HG02759 (cell line): ENCODE measurements around the gene EVPL.

Source experiments
- ATAC-seq: cut with Tn5 transposase; IDR thresholded peaks from one replicate; pipeline ENCODE4 v1.9.1; 2021; ENCODE audit warnings: mild to moderate bottlenecking, moderate library complexity; ENCODE audit not compliant: unreplicated experiment

EVPL gene

DNA sequence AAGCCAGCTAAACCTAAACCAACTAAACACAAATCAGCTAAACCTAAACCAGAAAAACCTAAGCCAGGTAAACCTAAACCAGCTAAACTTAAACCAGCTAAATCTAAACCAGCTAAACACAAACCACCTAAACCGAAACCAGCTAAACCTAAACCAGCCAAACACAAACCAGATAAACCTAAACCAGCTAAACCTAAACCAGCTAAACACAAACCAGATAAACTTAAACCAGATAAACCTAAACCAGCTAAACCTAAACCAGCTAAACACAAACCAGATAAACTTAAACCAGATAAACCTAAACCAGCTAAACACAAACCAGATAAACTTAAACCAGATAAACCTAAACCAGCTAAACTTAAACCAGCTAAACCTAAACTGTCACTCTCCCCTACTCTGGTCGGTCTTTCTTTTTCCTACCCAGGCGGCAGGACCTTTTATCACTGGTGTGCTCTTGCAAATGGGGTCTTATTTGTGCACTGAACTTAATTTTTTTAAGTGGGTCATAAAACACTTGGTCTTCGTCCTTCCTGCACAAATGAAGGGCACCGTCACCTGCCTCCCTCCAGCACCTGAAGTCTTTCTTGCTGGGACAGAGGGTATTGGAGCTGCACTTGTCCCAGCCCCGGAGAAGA, 7.2 kb downstream of the EVPL start:
- ATAC-seq: no peak

- ATAC-seq: no peak
Observed at GRCh38 chr17:76018801-76019200, 8.3 kb downstream of the EVPL start.

DNA sequence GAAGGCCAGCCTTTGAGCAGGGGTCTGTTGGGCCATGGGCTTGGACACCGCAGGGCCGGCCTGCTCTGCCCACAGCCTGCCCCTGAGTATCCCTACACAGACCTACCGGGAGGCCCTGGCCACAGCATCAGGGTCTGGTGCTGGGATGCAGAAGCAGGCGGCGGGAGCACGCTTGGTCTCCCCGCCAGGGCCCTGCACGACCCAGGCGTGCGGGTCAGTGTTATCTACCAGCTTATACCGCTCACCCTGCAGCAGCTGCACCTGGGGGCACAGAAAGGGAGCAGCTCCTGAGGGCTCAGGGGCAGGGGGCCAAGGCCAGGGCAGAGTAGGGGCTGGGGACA, 8.8 kb downstream of the EVPL start:
- no peak for ATAC-seq

GRCh38 chr17:76017481-76018339, 9.4 kb downstream of the EVPL start:
- no peak for ATAC-seq

DNA sequence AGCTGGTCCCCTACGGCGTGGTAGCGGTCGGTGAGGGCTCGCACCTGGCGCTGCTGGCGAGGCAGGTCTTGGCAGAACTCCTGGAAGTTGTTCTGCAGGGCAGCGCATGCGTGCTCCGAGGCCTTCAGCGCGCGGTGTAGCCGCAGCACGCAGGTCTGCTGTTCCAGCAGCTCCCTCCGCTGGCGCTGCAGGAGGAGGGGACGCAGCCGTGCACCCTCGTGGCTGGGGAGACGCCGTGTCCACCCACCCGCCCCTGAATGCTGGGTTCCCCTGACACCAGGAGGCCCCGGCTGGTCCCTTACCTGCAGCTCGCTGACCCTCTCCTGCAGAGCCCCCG, 12.2 kb downstream of the EVPL start:
- ATAC-seq: no peak

- no peak for ATAC-seq
Observed at GRCh38 chr17:76014100-76014924, 12.8 kb downstream of the EVPL start.

DNA sequence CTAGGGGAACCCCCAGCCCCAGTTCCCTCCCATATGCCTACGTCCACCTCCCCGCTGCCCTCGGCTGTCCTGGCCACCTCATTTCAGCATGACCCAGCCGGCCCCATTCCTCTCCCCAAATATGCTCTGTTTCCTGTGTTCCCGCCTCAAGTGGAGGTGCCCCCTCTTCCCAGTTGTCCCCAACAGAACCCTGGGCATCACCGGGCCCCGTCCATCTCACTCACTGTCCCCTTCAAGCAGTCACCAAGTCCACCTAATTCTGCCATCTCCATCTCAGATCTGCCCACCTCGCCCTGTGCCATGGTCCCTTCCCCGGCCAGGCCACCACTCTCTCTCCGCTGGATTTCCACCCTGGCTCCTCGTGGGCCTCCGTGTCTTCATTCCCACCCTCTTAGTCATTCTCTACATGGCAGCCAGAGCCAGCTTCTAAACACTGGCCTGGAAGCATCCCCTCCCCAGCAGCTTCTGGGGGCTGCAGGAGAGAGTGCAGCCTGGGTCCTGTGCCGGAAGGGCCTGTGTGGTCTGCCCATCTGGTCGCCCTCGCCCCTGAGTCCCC, 13.7 kb downstream of the EVPL start:
- no peak for ATAC-seq

DNA sequence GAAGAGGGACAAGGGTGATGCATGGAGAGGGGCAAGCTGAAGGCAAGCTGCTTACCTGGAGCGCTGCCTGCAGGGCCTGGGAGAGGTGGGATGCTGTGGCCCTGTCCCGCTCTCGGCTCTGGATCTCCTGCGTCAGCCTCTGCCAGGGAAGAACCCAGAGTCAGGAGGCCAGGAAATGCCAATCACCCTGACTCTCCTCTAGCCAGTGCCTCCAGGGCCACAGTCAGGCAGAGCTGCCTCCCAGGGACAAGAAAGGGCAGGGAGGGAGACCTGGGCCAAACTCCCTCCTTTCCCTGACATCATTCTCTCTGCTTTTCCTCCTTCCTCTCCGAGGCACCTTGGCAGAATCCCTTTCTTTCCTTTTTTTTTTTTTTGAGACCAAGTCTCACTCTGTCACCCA, 15.2 kb downstream of the EVPL start:
- ATAC-seq: no peak

GRCh38 chr17:76009969-76010661, 17.0 kb downstream of the EVPL start:
- ATAC-seq: no peak

DNA sequence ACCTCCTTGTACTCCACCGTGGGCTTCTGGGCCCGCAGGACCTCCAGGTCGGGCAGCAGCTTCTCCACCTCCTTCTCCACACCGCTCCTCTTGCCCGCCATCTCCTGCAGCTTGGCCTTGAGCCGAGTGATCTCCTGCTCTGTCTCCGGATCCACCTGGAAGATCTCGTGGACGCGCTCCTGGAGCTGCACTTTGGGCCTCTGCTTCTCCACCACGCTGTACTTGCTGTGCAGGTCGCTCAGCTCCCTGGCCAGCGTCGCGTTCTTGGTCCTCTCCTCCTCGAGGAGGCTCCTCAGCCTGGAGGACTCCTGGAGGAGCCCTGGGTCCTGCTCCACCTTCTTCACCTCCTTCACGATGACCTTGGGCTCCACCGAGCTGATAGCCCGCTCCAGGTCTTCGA, 17.7 kb downstream of the EVPL start:
- no peak for ATAC-seq

DNA sequence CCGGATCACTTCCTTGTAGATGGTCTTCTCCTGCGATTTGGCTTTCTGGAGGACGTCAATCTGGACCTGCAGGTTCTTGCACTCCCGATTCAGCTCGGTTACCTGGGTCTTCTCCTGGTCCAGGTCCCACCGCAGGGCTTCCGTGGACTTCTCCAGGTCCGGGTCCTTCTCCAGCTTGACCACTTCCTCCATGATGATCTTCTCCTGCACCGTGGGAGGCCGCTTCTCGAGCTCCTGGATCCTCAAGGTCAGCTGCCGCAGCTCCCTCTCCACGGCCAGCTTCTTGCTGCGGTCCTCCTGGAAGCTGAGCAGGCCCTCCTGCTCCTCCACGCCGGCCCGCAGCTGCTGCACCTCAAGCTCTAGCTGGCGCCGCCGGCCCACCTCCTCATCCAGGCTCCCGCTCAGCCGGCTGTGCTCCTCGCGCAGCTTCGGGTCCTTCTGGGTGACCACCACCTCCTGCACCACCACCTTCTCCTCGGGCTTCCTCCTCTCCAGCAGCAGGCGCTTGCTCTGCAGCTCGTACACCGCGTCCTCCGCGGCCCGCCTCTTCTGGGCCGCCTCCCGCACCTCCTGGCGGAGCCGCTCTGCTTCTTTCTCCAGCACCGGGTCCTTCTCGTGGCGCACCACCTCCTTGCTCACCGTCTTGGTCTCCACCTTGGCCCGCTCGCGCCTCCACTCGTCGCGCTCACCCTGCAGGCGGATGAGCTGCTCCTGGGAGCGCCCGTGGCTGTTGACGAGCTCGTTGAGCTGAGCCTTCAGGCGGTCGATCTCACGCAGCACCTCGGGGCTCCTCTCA, 18.3 kb downstream of the EVPL start:
- no peak for ATAC-seq

DNA sequence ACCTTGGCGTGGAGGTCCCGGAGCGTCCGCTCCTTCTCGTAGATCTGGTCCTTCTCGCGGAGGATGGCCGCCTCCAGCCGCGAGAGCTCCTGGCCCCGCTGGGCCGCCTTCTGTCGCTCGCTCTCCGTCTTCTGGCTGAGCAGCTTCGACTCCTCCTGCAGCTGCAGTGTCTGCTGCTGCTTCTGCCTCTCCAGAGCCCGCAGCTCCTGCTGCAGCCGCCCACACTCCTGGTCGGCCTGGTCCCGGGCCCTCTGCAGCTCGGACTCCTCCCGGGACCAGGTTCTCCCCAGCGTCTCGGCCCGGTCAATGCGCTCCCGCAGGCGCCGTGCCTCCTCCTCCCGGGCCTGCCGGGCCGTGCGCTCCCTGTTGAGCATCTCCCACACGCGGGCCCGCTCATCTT, 18.9 kb downstream of the EVPL start:
- ATAC-seq: no peak

- ATAC-seq: no peak
Observed at GRCh38 chr17:76007850-76008165, 19.3 kb downstream of the EVPL start.

GRCh38 chr17:76007131-76007849, 19.8 kb downstream of the EVPL start:
- no peak for ATAC-seq

- no peak for ATAC-seq
Observed at GRCh38 chr17:76005263-76006149, 21.6 kb downstream of the EVPL start.

DNA sequence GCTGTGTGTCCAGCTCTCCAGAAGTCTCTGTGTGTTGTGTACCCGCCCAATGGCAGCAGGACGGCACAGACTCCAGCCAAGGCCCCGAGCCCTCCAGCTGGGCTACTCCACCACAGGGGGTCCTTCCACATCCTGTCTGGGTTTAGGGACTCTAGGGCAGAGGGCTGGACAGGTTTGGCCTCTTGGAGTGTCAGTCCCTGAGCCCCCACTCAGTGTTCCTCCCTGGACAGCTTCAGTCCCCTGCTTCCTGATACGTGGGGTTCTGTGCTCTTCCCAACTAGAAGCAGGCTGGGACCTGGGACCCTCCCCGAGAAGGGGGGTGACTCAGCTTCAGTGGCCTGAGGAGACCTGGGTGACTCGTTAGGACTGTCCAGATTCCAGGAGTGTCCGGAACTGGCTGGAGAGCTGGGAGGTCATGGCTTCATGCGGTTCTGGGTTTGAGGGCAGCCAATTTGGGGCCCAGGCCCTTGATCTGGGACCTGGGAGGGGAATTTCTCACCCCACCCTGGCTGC, 22.3 kb downstream of the EVPL start:
- no peak for ATAC-seq

DNA sequence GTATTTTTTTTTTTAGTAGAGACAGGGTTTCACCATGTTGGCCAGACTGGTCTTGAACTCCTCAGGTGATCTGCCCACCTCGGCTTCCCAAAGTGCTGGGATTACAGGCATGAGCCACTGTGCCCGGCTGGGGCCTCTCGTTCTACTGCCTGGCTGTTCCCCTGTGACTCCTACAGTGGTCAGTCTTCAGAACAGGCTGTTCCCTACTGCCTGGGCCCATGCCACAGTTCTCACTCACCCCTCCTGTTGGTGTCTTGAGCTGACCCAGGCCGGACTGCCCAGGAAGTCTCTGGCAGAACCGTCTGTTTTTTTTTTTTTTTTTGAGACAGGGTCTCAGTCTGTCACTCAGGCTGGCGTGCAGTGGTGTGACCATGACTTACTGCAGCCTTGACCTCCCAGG, 23.2 kb downstream of the EVPL start:
- ATAC-seq: no peak

DNA sequence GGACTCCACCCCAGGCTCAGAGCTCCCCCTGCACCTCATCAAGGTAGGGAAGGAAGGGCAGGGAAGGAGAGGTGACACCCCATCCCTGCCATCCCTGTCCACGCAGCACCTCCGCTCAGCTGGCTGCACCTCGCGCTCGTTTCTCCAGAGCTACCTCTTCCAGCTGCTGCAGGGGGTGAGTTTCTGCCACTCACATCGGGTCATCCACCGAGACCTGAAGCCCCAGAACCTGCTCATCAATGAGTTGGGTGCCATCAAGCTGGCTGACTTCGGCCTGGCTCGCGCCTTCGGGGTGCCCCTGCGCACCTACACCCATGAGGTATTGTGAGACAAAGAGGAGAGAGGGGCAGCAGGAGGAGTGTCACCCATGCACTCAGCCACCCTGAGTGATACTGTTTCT, 25.0 kb downstream of the EVPL start:
- ATAC-seq: no peak
